Mammary epithelial cell (primary cell): ENCODE data around the gene OR6K2.

Experiments used
- EZH2 ChIP-seq: IDR thresholded peaks from 2 replicates; pipeline ENCODE4 v1.6.1; 2012; ENCODE audit warnings: low read length, inconsistent platforms, borderline replicate concordance
- TF ChIP-seq, protein P1 (sequence below), 2 donors: IDR thresholded peaks in 1 of 2; conservative IDR thresholded peaks in 1 of 2; 2 replicates each; pipeline ENCODE4 v1.5.1; 2011 to 2012; ENCODE audit warnings: inconsistent platforms in 2 of 2, low read length in 2 of 2, mild to moderate bottlenecking in 2 of 2, control low read depth in 1 of 2, low read depth in 1 of 2; ENCODE audit not compliant: insufficient read depth in 1 of 2; ENCODE audit errors: extremely low read depth in 1 of 2

DNA sequence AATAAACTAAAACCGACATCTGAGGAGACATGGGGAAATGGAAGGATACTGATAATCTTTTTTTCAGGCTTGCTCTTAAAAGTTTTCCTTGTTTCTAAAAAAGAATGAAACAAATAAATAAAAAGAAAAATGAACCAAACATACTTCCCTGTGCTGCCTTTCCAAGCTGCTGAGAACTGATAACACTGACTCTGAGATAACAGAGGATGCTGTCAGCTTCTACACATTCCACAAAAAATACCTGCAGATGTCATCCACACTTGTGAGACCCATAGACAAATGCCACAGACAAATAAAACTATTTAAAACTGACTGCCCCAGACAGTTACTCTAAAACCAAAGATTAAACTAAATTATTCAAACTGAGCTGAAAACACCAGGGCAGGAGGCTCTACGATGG, 32.1 kb upstream of the OR6K2 start:
- TF ChIP-seq, protein P1, sequence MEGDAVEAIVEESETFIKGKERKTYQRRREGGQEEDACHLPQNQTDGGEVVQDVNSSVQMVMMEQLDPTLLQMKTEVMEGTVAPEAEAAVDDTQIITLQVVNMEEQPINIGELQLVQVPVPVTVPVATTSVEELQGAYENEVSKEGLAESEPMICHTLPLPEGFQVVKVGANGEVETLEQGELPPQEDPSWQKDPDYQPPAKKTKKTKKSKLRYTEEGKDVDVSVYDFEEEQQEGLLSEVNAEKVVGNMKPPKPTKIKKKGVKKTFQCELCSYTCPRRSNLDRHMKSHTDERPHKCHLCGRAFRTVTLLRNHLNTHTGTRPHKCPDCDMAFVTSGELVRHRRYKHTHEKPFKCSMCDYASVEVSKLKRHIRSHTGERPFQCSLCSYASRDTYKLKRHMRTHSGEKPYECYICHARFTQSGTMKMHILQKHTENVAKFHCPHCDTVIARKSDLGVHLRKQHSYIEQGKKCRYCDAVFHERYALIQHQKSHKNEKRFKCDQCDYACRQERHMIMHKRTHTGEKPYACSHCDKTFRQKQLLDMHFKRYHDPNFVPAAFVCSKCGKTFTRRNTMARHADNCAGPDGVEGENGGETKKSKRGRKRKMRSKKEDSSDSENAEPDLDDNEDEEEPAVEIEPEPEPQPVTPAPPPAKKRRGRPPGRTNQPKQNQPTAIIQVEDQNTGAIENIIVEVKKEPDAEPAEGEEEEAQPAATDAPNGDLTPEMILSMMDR (conservative IDR thresholded peaks at IDR 0.05 in 1 of 2, IDR thresholded peaks at IDR 0.05 in 1 of 2; ENCODE audit: extremely low read depth in 1 of 2, insufficient read depth in 1 of 2, low read depth in 1 of 2, low read length in 2 of 2) = no peak
- no peak for TF ChIP-seq EZH2
